CD1c-positive myeloid dendritic cell (primary cell): ENCODE measurements around the gene FAM3D.
"Not testable (repeated sequence)": the region's sequence is repeated elsewhere in the genome, so short reads cannot be mapped to it uniquely, and the experiment has no call there.

ENCODE experiments used
- DNase-seq: peaks from one replicate; pipeline ENCODE4 v3.0.0-alpha.2; 2016; ENCODE audit errors: extremely low spot score

Gene FAM3D

GRCh38 chr3:58666683-58667082 is at the start of gene FAM3D:
Gene FAM3D, minus strand, starts transcription at chr3:58666774. Its CDS starts 11,211 bp downstream, at chr3:58655563.
- peak; percentile 65 for DNase-seq

- DNase-seq: no peak
These were observed 47.3 kb upstream of the FAM3D start for GRCh38 chr3:58713715-58714401.

GRCh38 chr3:58711871-58712270 is 45.3 kb upstream of the FAM3D start:
- no peak for DNase-seq

- DNase-seq: not testable (repeated sequence)
These were observed 42.4 kb upstream of the FAM3D start for GRCh38 chr3:58708983-58709382.

- no peak for DNase-seq
These were observed 41.7 kb upstream of the FAM3D start for GRCh38 chr3:58708116-58708791.

- no peak for DNase-seq
These were observed 40.9 kb upstream of the FAM3D start for GRCh38 chr3:58707390-58707930.

GRCh38 chr3:58706395-58707167 is 40.0 kb upstream of the FAM3D start:
- DNase-seq: peak; percentile 14

GRCh38 chr3:58704745-58705144 is 38.2 kb upstream of the FAM3D start:
- no peak for DNase-seq

- DNase-seq: not testable (repeated sequence)
These were observed 37.7 kb upstream of the FAM3D start for GRCh38 chr3:58704304-58704703.

- no peak for DNase-seq
These were observed 31.7 kb upstream of the FAM3D start for GRCh38 chr3:58698246-58698645.

GRCh38 chr3:58697561-58697960 is 31.0 kb upstream of the FAM3D start:
- DNase-seq: no peak

- DNase-seq: not testable (repeated sequence)
These were observed 30.2 kb upstream of the FAM3D start for GRCh38 chr3:58696813-58697212.

- DNase-seq: no peak
These were observed 29.5 kb upstream of the FAM3D start for GRCh38 chr3:58696093-58696492.

GRCh38 chr3:58695284-58695683 is 28.7 kb upstream of the FAM3D start:
- DNase-seq: not testable (repeated sequence)

GRCh38 chr3:58693940-58694850 is 27.6 kb upstream of the FAM3D start:
- peak; percentile 35 for DNase-seq

GRCh38 chr3:58692484-58692883 is 25.9 kb upstream of the FAM3D start:
- no peak for DNase-seq

- DNase-seq: no peak
These were observed 25.4 kb upstream of the FAM3D start for GRCh38 chr3:58691997-58692396.

GRCh38 chr3:58690490-58690889 is 23.9 kb upstream of the FAM3D start:
- no peak for DNase-seq

- DNase-seq: no peak
These were observed 22.0 kb upstream of the FAM3D start for GRCh38 chr3:58688574-58688973.

- no peak for DNase-seq
These were observed 20.3 kb upstream of the FAM3D start for GRCh38 chr3:58686847-58687246.

GRCh38 chr3:58685641-58686040 is 19.1 kb upstream of the FAM3D start:
- no peak for DNase-seq
